Measurements from ENCODE around the gene SOCS6. TPM values are rescaled to one million over a fixed set of nuclear protein-coding genes. Genes with fewer than 3 reads are reported as not detected.

SOCS6 gene
- total and polyA plus RNA-seq, 2 donors (not counting 3 experiments of a cell fraction or from before 2014, with no cell fraction given): 8.6 to 15.0 TPM

DNA sequence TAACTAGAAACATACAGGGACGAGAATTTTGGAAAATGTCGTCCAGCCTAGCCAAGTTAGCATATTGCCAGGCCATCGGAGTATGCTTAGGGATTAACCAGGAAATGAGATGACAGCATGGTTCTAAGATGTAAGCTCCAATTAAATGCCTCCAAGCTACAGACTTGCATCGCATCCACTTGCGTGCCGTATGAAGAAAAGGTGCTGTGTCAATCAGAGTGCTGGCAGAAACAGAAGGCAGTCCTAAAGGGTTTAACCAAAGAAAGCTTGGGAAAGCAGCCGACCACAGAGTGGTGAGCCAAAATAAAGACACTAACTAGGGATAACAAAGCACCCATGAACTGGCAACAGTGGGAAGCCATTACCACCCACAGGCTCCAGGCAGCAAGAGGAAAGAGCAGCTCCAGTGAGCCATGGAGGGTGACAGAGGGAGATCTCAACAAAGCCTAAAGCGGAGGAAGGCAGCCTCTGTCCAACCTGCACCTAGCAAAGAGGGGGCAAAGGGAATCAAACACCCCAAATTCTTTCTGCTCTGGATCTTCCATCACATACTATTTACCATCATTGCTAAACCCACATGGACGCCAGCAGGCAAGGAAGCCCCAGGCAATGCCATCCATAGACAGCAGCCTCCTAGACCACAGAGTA lies 27.6 kb upstream of the SOCS6 start:
- DNase-seq (ENCODE audit: low read depth, low spot score): no peak
- POLR2A ChIA-PET: no interaction called here
- no peaks in the 10 kb centered on the region for H3K36me3 ChIP-seq (ENCODE audit: control insufficient read depth in 2 of 2, extremely low read depth in 1 of 2, insufficient read depth in 2 of 2, low read length in 2 of 2)
- no peak for FAIRE-seq
- H3K4me1 ChIP-seq (ENCODE audit: control insufficient read depth, extremely low read depth, insufficient read depth, low read length): no peaks in the 10 kb centered on the region
- CTCF ChIA-PET: no interaction called here
- dilution Hi-C loops (cut with MboI; ENCODE audit: extremely low pct_ligation_motif_present, low sequenced_read_pairs): no loop called here
- no peak overlapping the region for H3K4me3 ChIP-seq (replicated peaks in 1 of 3; ENCODE audit: insufficient read depth in 1 of 3, low read depth in 1 of 3, low read length in 3 of 3)
- no peak overlapping the region for H3K4me2 ChIP-seq (ENCODE audit: insufficient read depth, low read length)
- no peaks in the 10 kb centered on the region for H4K20me1 ChIP-seq (replicated peaks; ENCODE audit: control insufficient read depth, extremely low read depth, insufficient read depth, low read length)
- no peak overlapping the region for H3K9ac ChIP-seq (replicated peaks; ENCODE audit: extremely low read depth, insufficient read depth, low read length)
- no peaks in the 10 kb centered on the region for H3K79me2 ChIP-seq (ENCODE audit: control insufficient read depth, insufficient read depth, low read length)
- H2AFZ ChIP-seq (ENCODE audit: low read depth, low read length): no peak overlapping the region
- H3K9me1 ChIP-seq (replicated peaks; ENCODE audit: control insufficient read depth, extremely low read depth, insufficient read depth, low read length): no peaks in the 10 kb centered on the region
- no peak overlapping the region for H3K27ac ChIP-seq (ENCODE audit: insufficient read depth, low read depth, low read length)
- intact Hi-C loops (cut with micrococcal nuclease): no loop called here
- peaks cover 0 to under 1% of the 10 kb centered on the region in 2 experiments for H3K27me3 ChIP-seq (ENCODE audit: control insufficient read depth in 2 of 2, insufficient read depth in 2 of 2, low read length in 2 of 2)
- BruUV-seq (replicated peaks): no TSS peak
- H3K9me3 ChIP-seq (replicated peaks; ENCODE audit: control insufficient read depth, insufficient read depth, low read length): no peaks in the 10 kb centered on the region
- TF ChIP-seq, protein P1, sequence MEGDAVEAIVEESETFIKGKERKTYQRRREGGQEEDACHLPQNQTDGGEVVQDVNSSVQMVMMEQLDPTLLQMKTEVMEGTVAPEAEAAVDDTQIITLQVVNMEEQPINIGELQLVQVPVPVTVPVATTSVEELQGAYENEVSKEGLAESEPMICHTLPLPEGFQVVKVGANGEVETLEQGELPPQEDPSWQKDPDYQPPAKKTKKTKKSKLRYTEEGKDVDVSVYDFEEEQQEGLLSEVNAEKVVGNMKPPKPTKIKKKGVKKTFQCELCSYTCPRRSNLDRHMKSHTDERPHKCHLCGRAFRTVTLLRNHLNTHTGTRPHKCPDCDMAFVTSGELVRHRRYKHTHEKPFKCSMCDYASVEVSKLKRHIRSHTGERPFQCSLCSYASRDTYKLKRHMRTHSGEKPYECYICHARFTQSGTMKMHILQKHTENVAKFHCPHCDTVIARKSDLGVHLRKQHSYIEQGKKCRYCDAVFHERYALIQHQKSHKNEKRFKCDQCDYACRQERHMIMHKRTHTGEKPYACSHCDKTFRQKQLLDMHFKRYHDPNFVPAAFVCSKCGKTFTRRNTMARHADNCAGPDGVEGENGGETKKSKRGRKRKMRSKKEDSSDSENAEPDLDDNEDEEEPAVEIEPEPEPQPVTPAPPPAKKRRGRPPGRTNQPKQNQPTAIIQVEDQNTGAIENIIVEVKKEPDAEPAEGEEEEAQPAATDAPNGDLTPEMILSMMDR (IDR thresholded peaks at IDR 0.05; ENCODE audit: extremely low read depth in 1 of 2, insufficient read depth in 1 of 2, low read depth in 1 of 2, low read length in 2 of 2): no peak
- TF ChIP-seq GATA2 (IDR thresholded peaks at IDR 0.05; ENCODE audit: insufficient read depth, insufficient read length, low read depth, low read length) (no peak), MYC (IDR thresholded peaks at IDR 0.05; ENCODE audit: low read depth, low read length) (no peak), POLR2AphosphoS5 (IDR thresholded peaks at IDR 0.05; ENCODE audit: insufficient read depth, low read depth, low read length) (no peak), JUN (IDR thresholded peaks at IDR 0.05; ENCODE audit: borderline replicate concordance, insufficient read depth, insufficient read length, low read depth) (no peak)

- DNase-seq (ENCODE audit: low read depth, low spot score) (no peak), FAIRE-seq (no peak)
- CTCF ChIA-PET: no interaction called here
- Histone ChIP-seq H3K4me1 (ENCODE audit: control insufficient read depth, extremely low read depth, insufficient read depth, low read length) (no peaks in the 10 kb centered on the region), H3K36me3 (ENCODE audit: control insufficient read depth in 2 of 2, extremely low read depth in 1 of 2, insufficient read depth in 2 of 2, low read length in 2 of 2) (no peaks in the 10 kb centered on the region), H3K4me3 (replicated peaks in 1 of 3; ENCODE audit: insufficient read depth in 1 of 3, low read depth in 1 of 3, low read length in 3 of 3) (no peak overlapping the region), H2AFZ (ENCODE audit: low read depth, low read length) (no peak overlapping the region), H3K9ac (replicated peaks; ENCODE audit: extremely low read depth, insufficient read depth, low read length) (no peak overlapping the region), H3K9me3 (replicated peaks; ENCODE audit: control insufficient read depth, insufficient read depth, low read length) (no peaks in the 10 kb centered on the region), H3K27me3 (ENCODE audit: control insufficient read depth in 2 of 2, insufficient read depth in 2 of 2, low read length in 2 of 2) (no peaks in the 10 kb centered on the region), H4K20me1 (replicated peaks; ENCODE audit: control insufficient read depth, extremely low read depth, insufficient read depth, low read length) (no peaks in the 10 kb centered on the region), H3K9me1 (replicated peaks; ENCODE audit: control insufficient read depth, extremely low read depth, insufficient read depth, low read length) (no peaks in the 10 kb centered on the region), H3K79me2 (ENCODE audit: control insufficient read depth, insufficient read depth, low read length) (no peaks in the 10 kb centered on the region), H3K4me2 (ENCODE audit: insufficient read depth, low read length) (no peak overlapping the region), H3K27ac (ENCODE audit: insufficient read depth, low read depth, low read length) (no peak overlapping the region)
- BruUV-seq (replicated peaks): no TSS peak
- POLR2A ChIA-PET: no interaction called here
- TF ChIP-seq JUN (IDR thresholded peaks at IDR 0.05; ENCODE audit: borderline replicate concordance, insufficient read depth, insufficient read length, low read depth) (no peak), EZH2 (IDR thresholded peaks at IDR 0.05; ENCODE audit: borderline replicate concordance, low read depth, low read length, severe bottlenecking) (no peak), GATA2 (IDR thresholded peaks at IDR 0.05; ENCODE audit: insufficient read depth, insufficient read length, low read depth, low read length) (no peak), MYC (IDR thresholded peaks at IDR 0.05; ENCODE audit: low read depth, low read length) (no peak), POLR2A (IDR thresholded peaks at IDR 0.05; ENCODE audit: low read depth, low read length) (no peak), POLR2AphosphoS5 (IDR thresholded peaks at IDR 0.05; ENCODE audit: insufficient read depth, low read depth, low read length) (no peak), FOS (IDR thresholded peaks at IDR 0.05; ENCODE audit: borderline replicate concordance, insufficient read depth, low read length) (no peak)
- TF ChIP-seq, protein P2, sequence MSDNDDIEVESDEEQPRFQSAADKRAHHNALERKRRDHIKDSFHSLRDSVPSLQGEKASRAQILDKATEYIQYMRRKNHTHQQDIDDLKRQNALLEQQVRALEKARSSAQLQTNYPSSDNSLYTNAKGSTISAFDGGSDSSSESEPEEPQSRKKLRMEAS (IDR thresholded peaks at IDR 0.05; ENCODE audit: insufficient read depth, insufficient read length): no peak
- TF ChIP-seq, protein P1 (IDR thresholded peaks at IDR 0.05; ENCODE audit: extremely low read depth in 1 of 2, insufficient read depth in 1 of 2, low read depth in 1 of 2, low read length in 2 of 2): no peak
- intact Hi-C loops (cut with micrococcal nuclease): no loop called here
- dilution Hi-C loops (cut with MboI; ENCODE audit: extremely low pct_ligation_motif_present, low sequenced_read_pairs): no loop called here
Observed at GRCh38 chr18:70263336-70263735, 25.5 kb upstream of the SOCS6 start.

All from endothelial cell of umbilical vein (primary cell).